T-cell (primary cell): ENCODE data around the gene RB1. TPM values are rescaled to one million over a fixed set of nuclear protein-coding genes. Genes with fewer than 3 reads are reported as not detected.
A peak's percentile ranks its signal among the peaks of the same experiment; 100 is the strongest.

ENCODE experiments used
- ATAC-seq, 4 experiments: fragments of 200-7000 bp in 3 of 4; fragments of 150-1000 bp in 1 of 4; cut with Tn5 transposase; replicated peaks in 1 of 4; 1 replicate in 3 of 4; 2 replicates in 1 of 4; pipeline ENCODE4 v1.10.0; 2021; ENCODE audit warnings: moderate library complexity in 3 of 4, mild to moderate bottlenecking in 2 of 4, moderate number of reproducible peaks in 1 of 4
- CTCF ChIA-PET, 2 donors: fragments of 300-600 bp; sonication (Branson Sonifier 250); formaldehyde crosslinking; loops; one replicate each; lab custom pipeline; 2022; ENCODE audit warnings: antibody characterized with exemption in 2 of 2; lab: Charles Lee
- POLR2A ChIA-PET, 2 donors: fragments of 300-600 bp; sonication (Branson Sonifier 250); formaldehyde crosslinking; loops; one replicate each; lab custom pipeline; 2022; ENCODE audit warnings: antibody characterized with exemption in 2 of 2; lab: Charles Lee
- DNase-seq, 35 experiments: peaks; one replicate each; pipeline versions ENCODE4 v3.0.0 to v3.0.0-alpha.2; 2013 to 2023
- H3K27ac ChIP-seq: one replicate; pipeline ENCODE4 v1.5.1; 2013; ENCODE audit warnings: low read length
- H3K27me3 ChIP-seq, 2 experiments: replicated peaks in 1 of 2; 1 replicate in 1 of 2; 2 replicates in 1 of 2; pipeline versions ENCODE4 v1.6.1 to v1.7.0; 2013; ENCODE audit warnings: low read length in 1 of 2, mixed read lengths in 1 of 2; ENCODE audit not compliant: control insufficient read depth in 2 of 2, insufficient read depth in 2 of 2; ENCODE audit errors: extremely low read depth in 1 of 2
- H3K36me3 ChIP-seq, 2 donors: 1 replicate in 1 of 2; 2 replicates in 1 of 2; pipeline versions ENCODE4 v1.6.1 to v1.7.0; 2013; ENCODE audit warnings: low read length in 1 of 2; ENCODE audit not compliant: control insufficient read depth in 2 of 2, insufficient read depth in 1 of 2; ENCODE audit errors: extremely low read depth in 1 of 2
- H3K4me1 ChIP-seq, 2 experiments: 1 replicate in 1 of 2; 2 replicates in 1 of 2; pipeline versions ENCODE4 v1.6.1 to v1.7.0; 2013; ENCODE audit warnings: low read length in 2 of 2, mixed read lengths in 1 of 2; ENCODE audit not compliant: insufficient read depth in 2 of 2, control insufficient read depth in 1 of 2; ENCODE audit errors: extremely low read depth in 1 of 2
- H3K4me3 ChIP-seq, 2 donors: 1 replicate in 1 of 2; 2 replicates in 1 of 2; pipeline versions ENCODE4 v1.5.1 to v1.7.0; 2013; ENCODE audit warnings: mild to moderate bottlenecking in 2 of 2, low read length in 1 of 2, moderate library complexity in 1 of 2; ENCODE audit not compliant: control insufficient read depth in 1 of 2; ENCODE audit errors: extremely low read depth in 1 of 2
- H3K9me3 ChIP-seq: 2 replicates; pipeline ENCODE4 v1.7.0; 2013
- H3K27ac Mint-ChIP-seq, 2 donors: one replicate each; pipeline ENCODE4 v1.8.0; 2020 to 2021; ENCODE audit warnings: mild to moderate bottlenecking in 2 of 2, mixed read lengths in 2 of 2
- H3K27me3 Mint-ChIP-seq, 2 donors: one replicate each; pipeline ENCODE4 v1.8.0; 2021 to 2022; ENCODE audit warnings: mixed read lengths in 2 of 2
- H3K36me3 Mint-ChIP-seq: one replicate; pipeline ENCODE4 v1.8.0; 2021; ENCODE audit warnings: mixed read lengths
- H3K4me1 Mint-ChIP-seq, 3 donors: one replicate each; pipeline ENCODE4 v1.8.0; 2020 to 2022; ENCODE audit warnings: mixed read lengths in 3 of 3, mild to moderate bottlenecking in 1 of 3
- H3K4me3 Mint-ChIP-seq, 3 donors: one replicate each; pipeline ENCODE4 v1.8.0; 2020 to 2022; ENCODE audit warnings: mild to moderate bottlenecking in 3 of 3, mixed read lengths in 3 of 3, moderate library complexity in 3 of 3
- H3K9me3 Mint-ChIP-seq, 3 donors: one replicate each; pipeline ENCODE4 v1.8.0; 2020 to 2022; ENCODE audit warnings: mixed read lengths in 3 of 3
- WGBS: methylation state at CpG from one replicate; pipeline ENCODE4 v1.1.5; 2013; ENCODE audit warnings: missing lambda C conversion rate; ENCODE audit not compliant: insufficient coverage; 5-methylcytosine and 5-hydroxymethylcytosine counted together
- total RNA-seq, 35 experiments: library from RNA in 6 of 35; stranded (reverse) in 6 of 35; fragments of 120-200 nt in 1 of 35; gene quantifications; one replicate each; pipeline versions ENCODE4 v1.2.1 to v1.2.4 and lab custom pipeline; 2013 to 2026

Gene RB1
- total RNA-seq, 5 donors from 2014 or later (not counting 1 experiment from before 2014, with no cell fraction given), result 17.8 to 26.6 (median 24.0) TPM

DNA sequence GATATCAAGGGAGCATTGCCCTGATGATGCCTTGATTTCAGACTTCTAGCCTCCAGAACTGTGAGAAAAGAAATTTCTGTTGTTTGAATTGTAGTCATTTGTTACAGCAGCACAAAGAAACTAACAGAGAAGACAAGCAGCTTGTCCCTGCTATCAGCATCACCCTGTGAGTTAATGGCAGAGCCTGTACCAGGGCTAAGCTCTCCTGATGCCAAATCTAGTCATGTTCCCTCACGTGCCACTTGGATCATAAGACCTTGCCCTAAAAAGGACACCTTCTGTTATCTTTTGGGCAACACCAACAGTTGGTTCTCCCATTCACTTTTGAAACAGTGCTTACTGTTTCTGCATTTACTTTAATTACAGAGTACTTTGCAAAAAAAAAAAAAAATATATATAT is 214.5 kb downstream of the RB1 start:
- Mint-ChIP-seq H3K36me3 (peaks cover 34% of the 10 kb centered on the region), H3K27me3 (no peaks in the 10 kb centered on the region), H3K4me1 (peaks cover 0 to 5% (median 2%) of the 10 kb centered on the region in 3 donors), H3K4me3 (no peak overlapping the region), H3K9me3 (no peaks in the 10 kb centered on the region), H3K27ac (no peak overlapping the region)
- Histone ChIP-seq H3K9me3 (no peaks in the 10 kb centered on the region), H3K4me3 (no peak overlapping the region), H3K27me3 (no peaks in the 10 kb centered on the region), H3K4me1 (no peaks in the 10 kb centered on the region), H3K27ac (no peak overlapping the region), H3K36me3 (no peaks in the 10 kb centered on the region)
- ChIA-PET CTCF (interaction anchor here in 1 of 2 donors (0.5 to 1.2 kb wide), 2 partner anchors 22 to 62 kb away, joined by 3 read pairs; no protein-coding TSS in a partner anchor), POLR2A (no interaction called here)
- WGBS, result no CpG with 5 or more reads among the region's 1 CpG
- DNase-seq (no peak), ATAC-seq (no peak)

- H3K27me3 Mint-ChIP-seq, result no peaks in the 10 kb centered on the region
- Histone ChIP-seq H3K9me3 (no peaks in the 10 kb centered on the region), H3K36me3 (no peaks in the 10 kb centered on the region), H3K27ac (peak overlapping the region; percentile 1), H3K4me1 (peaks cover 0 to 9% of the 10 kb centered on the region in 2 experiments), H3K4me3 (no peak overlapping the region), H3K27me3 (no peaks in the 10 kb centered on the region)
- ChIA-PET CTCF (interaction anchor here in 1 of 2 donors (0.6 to 1.8 kb wide), 4 partner anchors 8 to 192 kb away, joined by 3 to 5 read pairs (median 4); no protein-coding TSS in a partner anchor), POLR2A (interaction anchor here (0.6 kb wide), 5 partner anchors 37 to 416 kb away, joined by 3 read pairs; no protein-coding TSS in a partner anchor)
- ATAC-seq (peak in 1 of 4 experiments; percentile 64), DNase-seq (peak in 9 of 35 experiments; percentile 8 to 56 (median 31))
- no peak overlapping the region for H3K4me3 Mint-ChIP-seq
- no peaks in the 10 kb centered on the region for H3K9me3 Mint-ChIP-seq
- peaks cover 7% of the 10 kb centered on the region for H3K36me3 Mint-ChIP-seq
- no peak overlapping the region for H3K27ac Mint-ChIP-seq
- peaks cover 11 to 34% (median 16%) of the 10 kb centered on the region in 3 donors for H3K4me1 Mint-ChIP-seq
- WGBS, result 80% methylated on average over 4 of the region's 10 CpGs
Measured at GRCh38 chr13:48526286-48526685, 222.7 kb downstream of the RB1 start.

DNA sequence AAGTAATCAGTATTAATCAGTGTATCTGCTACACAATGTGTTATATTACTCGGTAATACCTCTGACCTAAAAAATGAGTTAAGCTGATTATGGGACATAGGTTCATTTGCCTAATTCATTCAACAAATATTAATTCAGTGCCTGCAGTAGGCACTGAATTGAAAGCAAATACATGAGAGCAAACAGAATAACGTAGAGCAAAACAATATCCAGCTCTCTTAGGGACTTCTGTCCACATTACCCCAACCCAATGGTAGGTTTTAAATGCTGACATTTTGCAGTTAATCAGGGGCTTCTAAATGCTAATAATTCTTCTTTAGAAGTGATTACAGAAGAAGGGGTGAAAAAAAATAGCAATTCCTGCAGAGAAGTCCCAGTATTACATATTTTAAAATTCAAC is 224.4 kb downstream of the RB1 start:
- Mint-ChIP-seq H3K27me3 (no peaks in the 10 kb centered on the region), H3K4me3 (no peak overlapping the region), H3K9me3 (no peaks in the 10 kb centered on the region), H3K36me3 (peaks cover 2% of the 10 kb centered on the region), H3K4me1 (peaks cover 16 to 41% (median 23%) of the 10 kb centered on the region in 3 donors), H3K27ac (no peak overlapping the region)
- no peaks in the 10 kb centered on the region for H3K36me3 ChIP-seq
- no peaks in the 10 kb centered on the region for H3K9me3 ChIP-seq
- H3K27ac ChIP-seq, result peak overlapping the region; percentile 30
- H3K4me3 ChIP-seq, result no peak overlapping the region
- DNase-seq (no peak), ATAC-seq (no peak)
- peaks cover 3 to 22% of the 10 kb centered on the region in 2 experiments for H3K4me1 ChIP-seq
- POLR2A ChIA-PET, result no interaction called here
- CTCF ChIA-PET, result interaction anchor here in 1 of 2 donors (1.0 to 1.8 kb wide), 3 partner anchors 43 to 193 kb away, joined by 3 to 8 read pairs (median 4); no protein-coding TSS in a partner anchor
- WGBS, result no CpG with 5 or more reads among the region's 2 CpGs
- H3K27me3 ChIP-seq, result no peaks in the 10 kb centered on the region

GRCh38 chr13:48528720-48529119 is 225.2 kb downstream of the RB1 start:
- Mint-ChIP-seq H3K4me1 (peaks cover 22 to 47% (median 28%) of the 10 kb centered on the region in 3 donors), H3K9me3 (no peaks in the 10 kb centered on the region), H3K36me3 (peaks cover 2% of the 10 kb centered on the region), H3K27me3 (no peaks in the 10 kb centered on the region), H3K4me3 (no peak overlapping the region), H3K27ac (no peak overlapping the region)
- ATAC-seq (no peak), DNase-seq (no peak)
- no peaks in the 10 kb centered on the region for H3K27me3 ChIP-seq
- peak overlapping the region; percentile 30 for H3K27ac ChIP-seq
- POLR2A ChIA-PET, result interaction anchor here in 1 of 2 donors (1.0 kb wide), 1 partner anchor 23 kb away, joined by 5 read pairs; no protein-coding TSS in a partner anchor
- CTCF ChIA-PET, result interaction anchor here in 1 of 2 donors (1.5 kb wide), 1 partner anchor 51 kb away, joined by 8 read pairs; no protein-coding TSS in a partner anchor
- no peaks in the 10 kb centered on the region for H3K9me3 ChIP-seq
- H3K36me3 ChIP-seq, result no peaks in the 10 kb centered on the region
- H3K4me1 ChIP-seq, result peaks cover 9 to 29% of the 10 kb centered on the region in 2 experiments
- WGBS, result no CpG with 5 or more reads among the region's 3 CpGs
- no peak overlapping the region for H3K4me3 ChIP-seq

DNA sequence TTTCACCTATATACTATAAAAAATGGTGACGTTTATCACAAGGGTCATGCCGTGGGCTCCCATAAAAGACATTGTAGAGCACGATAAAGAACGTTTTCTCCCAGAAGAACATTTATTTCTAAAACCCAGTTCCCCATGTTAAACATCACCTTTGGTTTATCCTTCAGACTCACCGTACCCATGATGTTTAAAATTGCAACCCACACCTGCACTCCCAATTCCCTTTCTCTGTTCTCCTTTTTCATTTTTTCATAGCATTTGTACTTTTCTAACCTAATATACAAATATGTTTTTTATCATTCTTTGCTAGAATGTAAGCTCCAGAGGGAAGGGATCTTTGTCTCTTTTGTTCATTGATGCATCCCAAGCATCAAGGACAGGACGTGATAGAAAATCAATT is 227.3 kb downstream of the RB1 start:
- H3K9me3 ChIP-seq, result no peaks in the 10 kb centered on the region
- no peak overlapping the region for H3K4me3 ChIP-seq
- Mint-ChIP-seq H3K27me3 (no peaks in the 10 kb centered on the region), H3K36me3 (peaks cover 2% of the 10 kb centered on the region), H3K4me3 (peak overlapping the region in 2 of 3 donors; percentile 92 to 93), H3K4me1 (peaks cover 24 to 44% (median 26%) of the 10 kb centered on the region in 3 donors), H3K9me3 (peaks cover 0 to 3% (median 0%) of the 10 kb centered on the region in 3 donors), H3K27ac (peak overlapping the region; percentile 99)
- POLR2A ChIA-PET, result interaction anchor here (0.5 to 0.6 kb wide), 4 partner anchors 16 to 718 kb away, joined by 3 to 4 read pairs (median 3); no protein-coding TSS in a partner anchor
- DNase-seq (no peak), ATAC-seq (no peak)
- peaks cover 13 to 29% of the 10 kb centered on the region in 2 experiments for H3K4me1 ChIP-seq
- CTCF ChIA-PET, result interaction anchor here (0.6 kb wide), 2 partner anchors 54 to 71 kb away, joined by 3 read pairs; no protein-coding TSS in a partner anchor
- H3K27me3 ChIP-seq, result no peaks in the 10 kb centered on the region
- no peaks in the 10 kb centered on the region for H3K36me3 ChIP-seq
- H3K27ac ChIP-seq, result peak overlapping the region; percentile 97
- 100% methylated on average over 3 of the region's 6 CpGs for WGBS
